T-helper 2 cell treated with Interferon-gamma antibody and Interleukin-4, amounts not matched to agents 5 μg/mL and 100 μg/mL, for 36 hours (primary cell): ENCODE results near the gene STX2.
A peak's percentile ranks its signal among the peaks of the same experiment; 100 is the strongest.
"Not testable (repeated sequence)": the region's sequence is repeated elsewhere in the genome, so short reads cannot be mapped to it uniquely, and the experiment has no call there.

Experiments
- DNase-seq: peaks from one replicate; pipeline ENCODE4 v3.0.0; 2021; ENCODE audit warnings: low spot score
- H3K27ac Mint-ChIP-seq: one replicate; pipeline ENCODE4 v1.8.0; 2021; ENCODE audit warnings: mild to moderate bottlenecking, mixed read lengths
- H3K27me3 Mint-ChIP-seq: one replicate; pipeline ENCODE4 v1.8.0; 2021; ENCODE audit warnings: low read depth, mixed read lengths
- H3K36me3 Mint-ChIP-seq: one replicate; pipeline ENCODE4 v1.8.0; 2021; ENCODE audit warnings: low read depth, mixed read lengths
- H3K4me1 Mint-ChIP-seq: one replicate; pipeline ENCODE4 v1.8.0; 2021; ENCODE audit warnings: low read depth, mixed read lengths
- H3K4me3 Mint-ChIP-seq: one replicate; pipeline ENCODE4 v1.8.0; 2022; ENCODE audit warnings: mild to moderate bottlenecking, moderate library complexity, mixed read lengths
- H3K9me3 Mint-ChIP-seq: one replicate; pipeline ENCODE4 v1.8.0; 2021; ENCODE audit warnings: mixed read lengths

Gene STX2

DNA sequence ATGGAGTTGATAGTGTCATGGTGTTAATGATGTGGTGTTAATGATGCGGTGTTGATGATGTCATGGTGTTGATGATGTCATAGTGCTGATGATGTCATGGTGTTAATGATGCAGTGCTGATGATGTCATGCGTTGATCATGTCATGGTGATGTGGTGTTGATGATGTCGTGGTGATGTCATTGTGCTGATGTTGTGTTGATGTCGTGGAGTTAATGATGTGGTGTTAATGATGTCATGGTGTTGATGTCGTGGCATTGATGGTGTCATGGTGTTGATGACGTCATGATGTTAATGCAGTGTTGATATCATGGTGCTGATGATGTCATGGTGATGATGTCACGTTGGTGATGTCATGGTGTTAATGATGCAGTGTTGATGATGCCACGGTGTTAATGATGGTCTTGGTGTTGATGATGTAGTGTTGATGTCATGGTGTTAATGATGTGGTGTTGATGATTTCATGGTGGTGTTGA lies 73.8 kb downstream of the STX2 start:
- no peak overlapping the region for H3K27ac Mint-ChIP-seq
- no peaks in the 10 kb centered on the region for H3K36me3 Mint-ChIP-seq
- no peak for DNase-seq
- H3K4me1 Mint-ChIP-seq: peaks cover 4% of the 10 kb centered on the region
- peaks cover 2% of the 10 kb centered on the region for H3K27me3 Mint-ChIP-seq
- no peaks in the 10 kb centered on the region for H3K9me3 Mint-ChIP-seq
- H3K4me3 Mint-ChIP-seq: no peak overlapping the region

DNA sequence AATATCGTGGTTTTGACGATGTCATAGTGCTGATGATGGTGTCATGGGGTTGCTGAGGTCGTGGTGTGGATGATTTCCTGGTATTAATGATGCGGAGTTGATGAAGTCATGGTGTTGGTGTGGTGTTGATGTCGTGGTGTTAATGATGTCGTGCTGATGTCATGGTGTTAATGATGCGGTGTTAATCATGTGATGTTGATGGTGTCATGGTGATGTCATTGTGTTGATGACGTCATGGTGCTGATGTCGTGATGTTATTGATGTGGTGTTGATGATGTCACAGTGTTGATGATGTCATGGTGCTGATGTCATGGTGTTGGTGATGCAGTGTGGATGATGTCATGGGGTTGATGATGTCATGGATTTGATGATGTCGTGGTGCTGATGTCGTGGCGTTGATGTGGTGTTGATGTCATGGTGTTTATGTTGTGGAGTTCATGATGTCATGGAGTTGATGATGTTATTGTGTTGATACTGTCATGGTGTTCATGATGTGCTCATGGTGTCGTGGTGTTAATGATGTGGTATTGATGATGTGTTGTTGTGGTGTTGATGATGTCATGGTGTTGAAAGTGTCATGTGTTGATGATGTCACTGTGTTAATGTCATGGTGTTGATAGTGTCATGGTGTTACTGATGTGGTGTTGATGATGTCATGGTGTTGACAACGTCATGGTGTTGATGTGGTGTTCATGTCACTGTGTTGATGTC lies 74.4 kb downstream of the STX2 start:
- H3K9me3 Mint-ChIP-seq: no peaks in the 10 kb centered on the region
- H3K27me3 Mint-ChIP-seq: peaks cover 2% of the 10 kb centered on the region
- no peak overlapping the region for H3K27ac Mint-ChIP-seq
- no peaks in the 10 kb centered on the region for H3K36me3 Mint-ChIP-seq
- H3K4me1 Mint-ChIP-seq: peaks cover 4% of the 10 kb centered on the region
- H3K4me3 Mint-ChIP-seq: no peak overlapping the region
- peak; percentile 32 for DNase-seq

DNA sequence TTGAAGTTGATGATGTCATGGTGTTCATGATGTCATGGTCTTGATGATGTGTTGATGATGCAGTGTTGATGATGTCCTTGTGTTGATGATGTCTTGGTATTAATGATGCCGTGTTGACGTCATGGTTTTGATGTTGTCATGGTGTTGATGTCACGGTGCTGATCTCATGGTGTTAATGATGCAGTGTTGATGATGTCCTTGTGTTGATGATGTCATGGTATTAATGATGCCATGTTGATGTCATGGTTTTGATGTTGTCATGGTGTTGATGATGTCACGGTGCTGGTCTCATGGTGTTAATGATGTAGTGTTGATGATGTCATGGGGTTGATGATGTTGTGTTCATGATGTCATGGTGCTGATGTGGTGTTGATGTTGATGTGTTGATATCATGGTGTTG lies 75.0 kb downstream of the STX2 start:
- Mint-ChIP-seq H3K27ac (no peak overlapping the region), H3K9me3 (no peaks in the 10 kb centered on the region), H3K36me3 (no peaks in the 10 kb centered on the region), H3K27me3 (peaks cover 2% of the 10 kb centered on the region), H3K4me3 (no peak overlapping the region), H3K4me1 (peaks cover 4% of the 10 kb centered on the region)
- DNase-seq: no peak

DNA sequence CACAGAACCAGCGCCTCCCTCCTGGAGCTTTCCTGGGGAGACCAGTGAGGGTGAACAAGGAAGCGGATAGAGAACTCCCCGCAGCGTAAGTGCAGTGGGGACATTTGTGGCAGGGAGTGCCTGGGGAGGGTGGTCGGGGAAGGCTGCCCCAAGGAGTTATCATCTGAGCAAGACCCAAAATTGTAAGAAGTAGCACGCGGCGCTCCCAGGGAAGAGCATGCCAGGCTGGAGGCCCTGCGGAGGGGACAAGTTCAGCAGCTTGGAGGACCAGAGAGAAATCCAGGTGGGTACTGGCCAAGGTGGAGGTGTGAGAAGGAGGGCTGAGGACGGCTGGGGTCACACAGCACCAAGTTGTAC lies 76.8 kb downstream of the STX2 start:
- Mint-ChIP-seq H3K27me3 (peaks cover 2% of the 10 kb centered on the region), H3K27ac (no peak overlapping the region), H3K4me1 (peaks cover 4% of the 10 kb centered on the region), H3K36me3 (no peaks in the 10 kb centered on the region), H3K4me3 (no peak overlapping the region), H3K9me3 (no peaks in the 10 kb centered on the region)
- no peak for DNase-seq

DNA sequence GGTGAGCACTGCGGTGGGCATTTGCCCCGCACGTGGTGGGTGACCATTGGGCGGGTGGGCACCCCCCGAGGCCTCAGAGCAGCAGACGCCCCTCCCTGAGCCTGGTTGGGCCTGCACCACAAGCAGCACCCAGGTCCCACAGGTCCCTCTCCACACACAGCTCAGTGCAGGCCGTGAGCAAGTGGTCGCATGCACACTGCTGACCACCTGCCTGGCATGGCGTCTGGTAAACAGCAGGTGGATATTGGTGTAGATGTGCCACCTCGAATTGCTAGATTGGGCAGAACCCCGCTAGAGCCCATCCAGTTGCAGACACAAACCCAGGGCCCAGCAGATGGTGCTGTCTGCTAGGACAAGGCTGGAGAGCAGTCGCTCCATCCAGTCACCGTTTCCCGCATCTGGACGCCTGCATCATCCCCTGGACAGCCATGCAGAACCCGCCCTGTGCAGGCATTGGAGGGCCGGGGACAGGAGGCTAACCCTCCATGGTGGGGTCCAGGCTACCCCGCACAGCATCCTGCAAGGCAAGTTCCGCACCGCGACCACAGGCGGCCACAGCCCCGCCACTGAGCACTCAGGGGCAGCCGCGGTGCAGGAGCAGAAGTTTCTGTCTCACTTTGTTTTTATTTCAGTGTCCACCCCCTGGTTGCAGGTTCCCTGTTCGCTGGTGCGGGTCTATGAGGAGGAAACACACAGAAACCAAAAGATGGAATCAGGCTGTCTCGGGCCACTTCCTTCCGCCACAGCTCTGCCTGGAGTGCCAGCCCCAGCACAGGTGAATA lies 77.3 kb downstream of the STX2 start:
- peak; percentile 32 for DNase-seq
- no peaks in the 10 kb centered on the region for H3K9me3 Mint-ChIP-seq
- H3K4me3 Mint-ChIP-seq: peak overlapping the region; percentile 12
- peaks cover 2% of the 10 kb centered on the region for H3K27me3 Mint-ChIP-seq
- no peak overlapping the region for H3K27ac Mint-ChIP-seq
- no peaks in the 10 kb centered on the region for H3K36me3 Mint-ChIP-seq
- peaks cover 4% of the 10 kb centered on the region for H3K4me1 Mint-ChIP-seq

DNA sequence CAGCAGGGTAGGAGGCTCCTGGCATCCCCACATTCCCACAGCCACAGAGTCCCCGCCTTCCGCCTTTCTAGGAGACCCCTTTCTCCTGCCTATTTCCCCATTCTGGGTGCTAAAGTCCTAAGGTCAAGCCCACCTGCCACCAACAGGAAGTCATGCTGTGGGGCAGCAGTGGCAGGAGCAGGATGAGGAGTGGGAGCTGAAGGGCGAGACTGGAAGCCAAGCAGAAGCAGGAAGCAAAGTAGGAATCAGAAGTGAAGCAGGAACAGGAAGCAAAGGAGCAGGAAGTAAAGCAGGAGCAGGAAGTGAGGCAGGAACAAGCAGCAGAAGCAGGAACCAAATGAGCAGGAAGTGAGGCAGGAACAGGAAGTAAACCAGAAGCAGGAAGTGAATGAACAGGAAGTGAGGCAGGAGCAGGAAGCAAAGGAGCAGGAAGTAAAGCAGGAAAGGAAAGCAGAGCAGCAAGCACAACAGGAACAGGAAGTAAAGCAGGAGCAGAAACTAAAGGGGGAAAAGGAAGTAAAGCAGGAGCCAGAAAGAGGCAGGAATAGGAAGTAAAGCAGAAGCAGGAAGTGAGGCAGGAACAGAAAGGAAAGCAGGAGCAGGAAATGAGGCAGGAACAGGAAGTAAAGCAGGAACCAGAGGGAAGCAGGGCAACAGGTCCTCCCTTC lies 84.7 kb downstream of the STX2 start:
- H3K36me3 Mint-ChIP-seq: peaks cover 5% of the 10 kb centered on the region
- peak overlapping the region; percentile 84 for H3K27ac Mint-ChIP-seq
- peaks cover 9% of the 10 kb centered on the region for H3K9me3 Mint-ChIP-seq
- peaks cover 5% of the 10 kb centered on the region for H3K4me1 Mint-ChIP-seq
- H3K4me3 Mint-ChIP-seq: no peak overlapping the region
- no peak for DNase-seq
- no peaks in the 10 kb centered on the region for H3K27me3 Mint-ChIP-seq

DNA sequence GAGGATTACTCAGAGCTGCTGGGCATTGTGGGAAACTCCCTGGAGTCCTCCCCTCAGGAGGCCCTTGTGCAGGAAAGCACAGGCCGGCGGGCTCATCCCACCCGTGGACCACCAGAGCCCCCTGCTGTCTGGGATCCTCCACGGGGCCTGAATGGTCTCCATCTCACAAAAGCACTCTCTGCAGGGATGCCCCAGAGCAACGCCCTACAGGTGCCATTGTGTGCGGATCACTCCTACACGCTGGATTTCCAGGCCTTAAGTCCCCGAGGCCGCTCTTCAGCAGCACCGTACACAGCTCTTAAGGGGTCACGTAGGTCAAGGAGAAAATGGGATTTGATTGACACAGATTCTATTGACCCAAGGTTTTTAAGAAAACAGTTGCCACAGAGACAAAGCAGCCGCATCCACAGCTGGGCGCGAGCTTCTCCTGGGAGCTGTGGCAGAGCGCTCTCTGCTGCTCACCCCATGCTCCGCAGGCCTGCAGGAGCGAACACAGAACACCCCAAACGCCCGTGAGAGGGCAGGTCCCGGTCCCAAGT lies 86.3 kb downstream of the STX2 start:
- H3K9me3 Mint-ChIP-seq: peaks cover 9% of the 10 kb centered on the region
- no peak overlapping the region for H3K4me3 Mint-ChIP-seq
- H3K27me3 Mint-ChIP-seq: peaks cover 5% of the 10 kb centered on the region
- peaks cover 8% of the 10 kb centered on the region for H3K4me1 Mint-ChIP-seq
- no peak for DNase-seq
- peaks cover 5% of the 10 kb centered on the region for H3K36me3 Mint-ChIP-seq
- no peak overlapping the region for H3K27ac Mint-ChIP-seq

DNA sequence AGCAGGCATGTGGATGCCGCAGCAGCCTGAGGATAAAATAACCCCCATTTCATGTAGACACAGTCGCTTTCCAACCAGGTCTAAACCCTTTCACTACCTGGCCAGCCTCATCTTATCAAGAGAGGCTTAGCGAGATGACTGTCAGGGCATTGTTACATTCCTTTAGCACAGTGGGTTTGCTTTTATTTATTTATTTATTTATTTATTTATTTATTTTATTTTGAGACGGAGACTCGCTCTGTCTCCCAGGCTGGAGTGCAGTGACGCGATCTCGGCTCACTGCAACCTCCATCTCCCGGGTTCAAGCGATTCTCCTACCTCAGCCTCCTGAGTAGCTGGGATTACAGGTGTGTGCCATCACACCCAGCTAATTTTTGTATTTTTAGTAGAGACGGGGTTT lies 87.0 kb downstream of the STX2 start:
- not testable (repeated sequence) for H3K27me3 Mint-ChIP-seq, DNase-seq, H3K4me1 Mint-ChIP-seq, H3K9me3 Mint-ChIP-seq, H3K27ac Mint-ChIP-seq, H3K36me3 Mint-ChIP-seq, H3K4me3 Mint-ChIP-seq

DNA sequence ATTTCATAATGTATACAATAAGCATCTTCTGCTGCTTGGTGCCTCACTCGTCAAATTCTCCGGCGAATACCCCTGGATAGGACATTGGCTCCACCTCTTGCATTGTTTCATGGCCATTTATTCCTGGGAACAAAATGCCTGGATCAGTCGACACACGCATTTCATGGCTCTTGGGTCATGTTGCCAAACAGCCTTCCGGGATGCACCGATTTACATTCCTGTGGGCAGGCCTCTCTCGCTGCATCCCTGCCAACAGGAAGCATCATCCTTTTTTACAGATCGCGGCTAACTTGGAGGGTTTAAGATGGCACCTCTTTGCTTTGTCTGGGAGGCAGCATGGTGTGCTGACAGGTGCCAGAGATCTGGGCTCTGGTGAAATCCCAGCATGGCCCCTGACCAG lies 90.3 kb downstream of the STX2 start:
- no peak for DNase-seq

DNA sequence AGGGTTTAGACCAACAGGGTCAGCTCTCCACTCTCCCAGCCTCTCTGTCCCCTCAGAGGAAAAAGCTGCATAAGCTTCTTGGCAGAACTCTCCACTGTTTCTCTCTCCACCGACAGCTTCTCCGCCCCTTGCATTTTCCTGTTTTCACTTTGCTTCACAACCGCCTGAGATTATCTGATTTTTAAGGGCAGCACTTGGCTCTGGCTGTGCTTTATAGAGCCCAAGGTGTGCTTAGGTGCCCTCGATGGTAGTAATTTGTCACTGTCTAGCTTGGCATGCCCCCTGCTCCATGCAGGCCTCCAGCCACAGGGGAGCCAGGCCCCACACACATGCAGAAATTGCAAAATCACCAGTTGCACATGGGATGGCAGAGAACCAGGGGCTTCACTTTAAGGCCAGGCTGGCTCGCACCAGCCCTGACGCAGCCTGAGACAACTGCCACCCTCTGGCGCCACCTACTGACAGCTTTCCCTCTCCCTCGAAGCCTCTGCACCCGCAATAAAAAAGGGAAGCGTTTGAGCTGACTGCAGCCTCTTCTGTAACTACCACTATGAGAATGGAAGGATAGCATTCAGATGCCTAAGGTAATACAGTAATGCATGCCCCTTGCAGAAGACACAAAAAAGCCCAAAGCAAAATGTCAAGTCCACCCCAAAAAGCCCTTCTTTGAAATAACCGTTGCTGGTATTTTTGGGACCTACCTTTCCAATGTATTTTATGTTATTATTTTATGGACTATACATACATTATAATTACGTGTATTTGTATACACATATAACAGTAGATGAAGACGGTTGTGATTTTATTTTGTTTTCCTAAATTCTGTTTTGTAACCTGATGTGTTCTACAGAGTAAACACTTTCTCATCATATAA lies 90.9 kb downstream of the STX2 start:
- no peaks in the 10 kb centered on the region for H3K9me3 Mint-ChIP-seq
- DNase-seq: peak; percentile 56
- H3K4me1 Mint-ChIP-seq: peaks cover 4% of the 10 kb centered on the region
- peaks cover 7% of the 10 kb centered on the region for H3K27me3 Mint-ChIP-seq
- H3K27ac Mint-ChIP-seq: no peak overlapping the region
- H3K36me3 Mint-ChIP-seq: no peaks in the 10 kb centered on the region
- H3K4me3 Mint-ChIP-seq: peak overlapping the region; percentile 17

More for the DNA sequence above, 90.3 kb downstream of the STX2 start:
- H3K9me3 Mint-ChIP-seq: no peaks in the 10 kb centered on the region
- peaks cover 4% of the 10 kb centered on the region for H3K4me1 Mint-ChIP-seq
- peaks cover 7% of the 10 kb centered on the region for H3K27me3 Mint-ChIP-seq
- H3K27ac Mint-ChIP-seq: no peak overlapping the region
- no peak overlapping the region for H3K4me3 Mint-ChIP-seq
- no peaks in the 10 kb centered on the region for H3K36me3 Mint-ChIP-seq

DNA sequence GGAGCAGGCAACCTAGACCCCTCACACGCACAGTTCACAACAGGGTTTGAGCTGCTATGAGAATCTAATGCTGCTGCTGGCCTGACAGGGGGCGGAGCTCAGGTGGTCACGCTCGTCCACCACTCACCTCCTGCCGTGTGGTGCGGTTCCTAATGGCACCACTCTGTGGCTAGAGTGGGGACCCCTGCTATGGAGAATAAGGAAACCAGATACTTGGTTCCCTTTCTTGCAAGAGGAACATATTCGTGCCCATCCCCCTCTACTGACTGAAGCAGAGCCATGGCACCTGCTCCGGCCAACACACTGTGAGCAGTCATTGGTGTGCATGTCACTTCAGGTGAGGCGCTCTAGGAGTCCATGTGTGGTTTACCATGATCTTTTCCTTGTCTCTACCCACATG lies 92.5 kb downstream of the STX2 start:
- Mint-ChIP-seq H3K27ac (no peak overlapping the region), H3K36me3 (no peaks in the 10 kb centered on the region), H3K27me3 (peaks cover 7% of the 10 kb centered on the region), H3K4me1 (peaks cover 4% of the 10 kb centered on the region), H3K9me3 (no peaks in the 10 kb centered on the region), H3K4me3 (no peak overlapping the region)
- DNase-seq: no peak

DNA sequence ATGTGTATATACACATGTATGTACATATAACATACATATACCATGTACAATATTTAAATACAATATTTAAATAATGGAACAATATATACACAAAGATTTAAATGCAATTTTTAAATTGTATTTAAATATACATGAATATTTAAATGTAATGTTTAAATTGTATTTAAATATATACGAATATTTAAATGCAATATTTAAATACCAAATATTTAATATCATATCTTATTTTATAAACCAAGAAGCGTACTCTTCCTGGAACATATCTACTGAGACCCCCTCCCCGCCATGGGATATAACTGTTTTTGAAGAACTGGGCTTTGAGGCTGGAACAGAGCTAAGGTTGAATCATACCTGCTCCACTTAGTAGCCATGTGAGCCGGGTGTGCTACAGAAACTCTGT lies 93.1 kb downstream of the STX2 start:
- DNase-seq: no peak
- peaks cover 7% of the 10 kb centered on the region for H3K27me3 Mint-ChIP-seq
- no peaks in the 10 kb centered on the region for H3K9me3 Mint-ChIP-seq
- no peak overlapping the region for H3K4me3 Mint-ChIP-seq
- no peaks in the 10 kb centered on the region for H3K36me3 Mint-ChIP-seq
- no peak overlapping the region for H3K27ac Mint-ChIP-seq
- peaks cover 4% of the 10 kb centered on the region for H3K4me1 Mint-ChIP-seq

DNA sequence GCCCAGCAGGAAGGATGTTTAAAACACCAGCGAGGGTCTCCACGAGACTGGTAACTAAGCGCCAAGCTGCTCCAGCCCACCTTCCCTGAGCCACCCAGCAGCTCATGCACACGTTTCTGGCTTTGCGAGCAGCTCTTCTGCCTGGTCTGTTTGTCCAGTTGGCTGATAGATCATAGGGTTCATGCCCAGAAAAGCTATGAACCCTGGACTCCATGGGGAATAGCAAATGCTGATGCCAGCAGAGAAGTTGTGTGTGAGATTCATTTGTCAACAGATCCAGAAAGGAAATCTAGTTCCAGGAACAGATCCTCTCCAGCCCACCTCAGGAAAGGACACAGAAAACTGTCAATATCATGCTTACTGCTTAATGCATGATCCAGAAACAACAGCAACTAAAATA lies 94.8 kb downstream of the STX2 start:
- Mint-ChIP-seq H3K27me3 (peaks cover 7% of the 10 kb centered on the region), H3K9me3 (no peaks in the 10 kb centered on the region), H3K4me3 (no peak overlapping the region), H3K4me1 (peaks cover 4% of the 10 kb centered on the region), H3K36me3 (no peaks in the 10 kb centered on the region), H3K27ac (no peak overlapping the region)
- no peak for DNase-seq
